Nephron progenitor cell (in vitro differentiated cells): ENCODE results near the gene CXCL5.

Experiments
- DNase-seq: peaks from one replicate; pipeline ENCODE4 v3.0.0; 2021
- H3K27ac Mint-ChIP-seq: 2 replicates; pipeline ENCODE4 v1.8.0; 2021; ENCODE audit warnings: mild to moderate bottlenecking, moderate library complexity, mixed read lengths
- H3K27me3 Mint-ChIP-seq: 2 replicates; pipeline ENCODE4 v1.8.0; 2021; ENCODE audit warnings: mild to moderate bottlenecking, low read depth, mixed read lengths; ENCODE audit not compliant: poor library complexity
- H3K36me3 Mint-ChIP-seq: 2 replicates; pipeline ENCODE4 v1.8.0; 2021; ENCODE audit warnings: low read depth, mixed read lengths
- H3K4me1 Mint-ChIP-seq: 2 replicates; pipeline ENCODE4 v1.8.0; 2021; ENCODE audit warnings: mixed read lengths
- H3K4me3 Mint-ChIP-seq: 2 replicates; pipeline ENCODE4 v1.8.0; 2021; ENCODE audit warnings: mild to moderate bottlenecking, moderate library complexity, mixed read lengths
- H3K9me3 Mint-ChIP-seq: 2 replicates; pipeline ENCODE4 v1.8.0; 2021; ENCODE audit warnings: mild to moderate bottlenecking, moderate library complexity, mixed read lengths
- TF ChIP-seq, protein P1 (sequence below): fragments of 200-600 bp; sonication (generic); IDR thresholded peaks from 2 replicates; pipeline ENCODE4 v1.5.0; 2021; ENCODE audit warnings: antibody characterized with exemption

Gene CXCL5

DNA sequence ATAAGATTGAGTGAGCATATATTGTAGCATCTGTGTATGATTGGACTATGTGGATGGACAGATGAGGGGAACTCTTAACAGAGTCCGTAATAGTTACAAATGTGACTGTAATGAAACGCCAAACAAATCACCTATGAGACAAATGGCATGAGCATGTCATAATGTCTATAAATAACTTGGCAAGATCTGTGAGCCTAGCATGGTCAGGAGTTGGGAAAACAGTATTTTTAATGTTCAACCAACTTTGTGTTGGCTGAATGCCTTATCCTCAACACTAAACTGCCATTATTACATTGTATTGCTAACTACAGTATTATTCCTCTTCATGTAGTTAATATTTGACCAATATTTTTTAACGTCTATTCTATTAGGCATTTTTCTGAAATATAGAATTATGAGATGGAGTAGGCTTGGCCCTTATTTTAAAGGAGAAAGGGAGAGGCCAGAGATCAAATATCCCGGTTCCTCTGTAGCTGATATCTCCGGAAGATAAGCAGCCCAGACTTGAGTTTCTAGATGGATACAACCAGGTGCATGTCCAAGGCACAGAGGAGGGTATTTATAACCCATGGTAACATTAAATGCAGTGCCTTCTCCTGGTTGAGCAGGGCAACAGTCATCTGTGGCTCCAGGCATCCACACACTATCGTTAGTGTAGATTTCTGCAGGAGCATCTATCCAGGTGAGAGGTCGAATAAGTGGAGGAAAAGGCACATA is 49.3 kb downstream of the CXCL5 start:
- peaks cover 9% of the 10 kb centered on the region for H3K4me1 Mint-ChIP-seq
- peaks cover 58% of the 10 kb centered on the region for H3K27me3 Mint-ChIP-seq
- H3K27ac Mint-ChIP-seq, result no peak overlapping the region
- H3K4me3 Mint-ChIP-seq, result no peak overlapping the region
- H3K36me3 Mint-ChIP-seq, result no peaks in the 10 kb centered on the region
- TF ChIP-seq, protein P1, sequence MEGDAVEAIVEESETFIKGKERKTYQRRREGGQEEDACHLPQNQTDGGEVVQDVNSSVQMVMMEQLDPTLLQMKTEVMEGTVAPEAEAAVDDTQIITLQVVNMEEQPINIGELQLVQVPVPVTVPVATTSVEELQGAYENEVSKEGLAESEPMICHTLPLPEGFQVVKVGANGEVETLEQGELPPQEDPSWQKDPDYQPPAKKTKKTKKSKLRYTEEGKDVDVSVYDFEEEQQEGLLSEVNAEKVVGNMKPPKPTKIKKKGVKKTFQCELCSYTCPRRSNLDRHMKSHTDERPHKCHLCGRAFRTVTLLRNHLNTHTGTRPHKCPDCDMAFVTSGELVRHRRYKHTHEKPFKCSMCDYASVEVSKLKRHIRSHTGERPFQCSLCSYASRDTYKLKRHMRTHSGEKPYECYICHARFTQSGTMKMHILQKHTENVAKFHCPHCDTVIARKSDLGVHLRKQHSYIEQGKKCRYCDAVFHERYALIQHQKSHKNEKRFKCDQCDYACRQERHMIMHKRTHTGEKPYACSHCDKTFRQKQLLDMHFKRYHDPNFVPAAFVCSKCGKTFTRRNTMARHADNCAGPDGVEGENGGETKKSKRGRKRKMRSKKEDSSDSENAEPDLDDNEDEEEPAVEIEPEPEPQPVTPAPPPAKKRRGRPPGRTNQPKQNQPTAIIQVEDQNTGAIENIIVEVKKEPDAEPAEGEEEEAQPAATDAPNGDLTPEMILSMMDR, result no peak
- H3K9me3 Mint-ChIP-seq, result peaks cover 14% of the 10 kb centered on the region
- DNase-seq, result no peak

DNA sequence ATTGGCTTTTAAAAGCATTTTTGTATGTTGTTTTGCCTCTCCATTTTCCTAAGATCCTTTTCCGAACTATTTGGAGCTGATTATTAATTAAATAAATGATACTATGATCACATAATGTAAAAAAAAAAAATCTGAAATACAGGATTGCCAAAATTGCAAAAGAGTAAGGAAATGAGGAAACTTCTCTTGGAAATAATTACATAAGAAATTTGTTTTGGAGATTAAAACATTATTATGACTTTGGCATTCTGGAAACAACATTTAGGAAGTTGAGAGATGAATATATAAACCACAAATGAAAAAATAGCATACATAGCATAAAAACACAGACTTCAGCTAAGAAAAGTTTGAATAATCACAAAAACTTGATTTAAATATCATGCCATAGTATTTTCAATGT is 50.2 kb downstream of the CXCL5 start:
- Mint-ChIP-seq H3K9me3 (peaks cover 8% of the 10 kb centered on the region), H3K36me3 (no peaks in the 10 kb centered on the region), H3K27me3 (peaks cover 67% of the 10 kb centered on the region), H3K4me3 (no peak overlapping the region), H3K27ac (no peak overlapping the region), H3K4me1 (peaks cover 9% of the 10 kb centered on the region)
- TF ChIP-seq, protein P1, result no peak
- no peak for DNase-seq

DNA sequence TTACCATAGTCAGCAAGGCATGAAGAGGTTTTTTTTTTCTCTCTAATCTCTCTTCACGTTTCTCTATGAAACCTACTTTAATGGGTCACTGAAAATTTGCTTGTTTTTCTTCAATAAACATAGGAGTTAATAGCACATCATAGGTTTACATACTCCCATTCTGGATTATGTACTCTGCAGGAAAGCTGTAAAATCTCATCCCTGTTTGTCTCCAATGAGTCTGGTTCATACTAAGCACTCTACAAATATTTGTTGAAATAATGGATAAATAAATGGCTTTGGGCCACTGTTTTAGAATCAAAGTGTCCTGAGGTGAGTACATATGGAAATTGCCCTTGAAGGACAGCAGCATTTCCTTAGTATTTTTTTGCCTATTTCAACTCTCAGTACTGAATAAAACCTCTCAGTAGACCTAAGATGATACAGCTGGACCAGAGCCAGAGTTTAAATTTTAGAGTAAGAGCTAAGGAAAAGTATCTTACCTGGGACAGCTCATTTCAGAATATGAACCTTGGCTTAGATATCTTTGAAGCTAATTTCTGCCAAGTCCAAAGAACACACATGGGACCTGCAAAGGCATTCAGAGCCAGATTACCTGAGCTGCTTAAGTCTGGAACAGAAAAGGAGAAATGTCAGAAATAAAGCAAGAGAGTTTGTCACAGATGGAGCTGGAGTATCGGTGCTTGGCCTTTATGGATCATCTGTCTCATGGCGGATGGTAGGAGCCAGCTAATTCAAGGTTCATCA is 51.1 kb downstream of the CXCL5 start:
- H3K4me1 Mint-ChIP-seq, result peaks cover 9% of the 10 kb centered on the region
- H3K27me3 Mint-ChIP-seq, result peaks cover 71% of the 10 kb centered on the region
- no peaks in the 10 kb centered on the region for H3K36me3 Mint-ChIP-seq
- peaks cover 2% of the 10 kb centered on the region for H3K9me3 Mint-ChIP-seq
- no peak overlapping the region for H3K27ac Mint-ChIP-seq
- TF ChIP-seq, protein P1, result no peak
- no peak overlapping the region for H3K4me3 Mint-ChIP-seq
- DNase-seq, result no peak

DNA sequence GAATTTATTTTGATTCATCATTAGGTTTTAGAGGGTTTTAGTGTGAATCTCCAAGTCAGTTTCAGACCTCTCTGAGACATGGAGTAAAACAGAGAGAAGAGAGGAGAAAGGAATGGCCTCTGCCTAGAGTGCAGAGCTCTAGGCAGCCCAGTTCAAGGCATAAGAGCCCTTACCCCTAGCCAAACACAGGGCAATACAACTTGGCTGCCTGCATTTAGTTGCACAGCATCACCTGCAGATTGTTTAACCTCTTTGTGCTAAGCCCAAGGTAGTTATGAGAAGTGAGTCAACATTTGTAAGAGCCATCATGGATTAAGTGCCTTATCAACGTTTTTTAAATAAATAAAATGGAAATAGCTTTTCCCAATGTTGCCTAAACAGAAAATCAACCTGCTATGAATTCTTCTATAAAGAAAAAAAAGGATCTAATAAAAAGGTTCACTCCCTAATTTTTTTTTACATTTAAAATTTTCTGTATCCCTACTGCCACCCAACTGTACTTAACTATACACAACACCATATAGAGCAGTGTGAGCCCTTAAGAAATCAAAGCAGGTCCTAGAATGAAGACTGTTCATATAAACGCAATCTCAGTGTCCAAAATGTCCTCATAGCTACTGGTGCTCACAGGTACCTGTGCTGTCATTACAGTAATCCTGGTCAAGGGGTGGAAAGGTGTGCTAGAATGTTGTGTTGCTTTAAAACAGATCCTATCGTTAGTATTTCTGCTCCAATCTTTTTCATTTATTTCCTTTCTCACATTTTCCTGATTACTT is 52.6 kb downstream of the CXCL5 start:
- Mint-ChIP-seq H3K27me3 (peaks cover 82% of the 10 kb centered on the region), H3K27ac (no peak overlapping the region), H3K9me3 (no peaks in the 10 kb centered on the region), H3K4me1 (peaks cover 9% of the 10 kb centered on the region), H3K36me3 (no peaks in the 10 kb centered on the region), H3K4me3 (no peak overlapping the region)
- TF ChIP-seq, protein P1, result no peak
- DNase-seq, result no peak
